ENCODE results near the gene MYO1G.

The MYO1G gene

DNA sequence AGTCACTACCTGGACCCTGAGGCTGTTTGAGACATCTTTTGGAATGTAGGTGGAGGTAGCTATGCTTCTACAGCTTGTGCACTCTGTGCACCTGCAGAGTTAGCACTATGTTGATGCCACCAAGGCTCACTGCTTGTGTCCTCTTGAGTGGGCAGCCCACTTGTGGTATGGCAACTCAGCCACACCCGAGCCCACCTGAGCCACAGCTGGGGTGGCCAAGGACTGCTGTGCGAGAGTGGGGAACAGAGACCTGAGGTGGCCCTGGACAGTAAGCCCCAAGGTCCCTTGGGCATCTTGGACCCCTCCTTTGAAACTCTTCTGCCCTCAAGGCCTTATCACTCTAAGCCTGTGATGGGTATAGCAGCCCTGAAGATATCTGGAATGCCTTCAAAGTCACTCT, 25.7 kb downstream of the MYO1G start:
- DNase-seq (ENCODE audit: low read depth) = no peak
- no peak overlapping the region for H3K4me3 ChIP-seq (ENCODE audit: low read length)
- TF ChIP-seq, protein P1, sequence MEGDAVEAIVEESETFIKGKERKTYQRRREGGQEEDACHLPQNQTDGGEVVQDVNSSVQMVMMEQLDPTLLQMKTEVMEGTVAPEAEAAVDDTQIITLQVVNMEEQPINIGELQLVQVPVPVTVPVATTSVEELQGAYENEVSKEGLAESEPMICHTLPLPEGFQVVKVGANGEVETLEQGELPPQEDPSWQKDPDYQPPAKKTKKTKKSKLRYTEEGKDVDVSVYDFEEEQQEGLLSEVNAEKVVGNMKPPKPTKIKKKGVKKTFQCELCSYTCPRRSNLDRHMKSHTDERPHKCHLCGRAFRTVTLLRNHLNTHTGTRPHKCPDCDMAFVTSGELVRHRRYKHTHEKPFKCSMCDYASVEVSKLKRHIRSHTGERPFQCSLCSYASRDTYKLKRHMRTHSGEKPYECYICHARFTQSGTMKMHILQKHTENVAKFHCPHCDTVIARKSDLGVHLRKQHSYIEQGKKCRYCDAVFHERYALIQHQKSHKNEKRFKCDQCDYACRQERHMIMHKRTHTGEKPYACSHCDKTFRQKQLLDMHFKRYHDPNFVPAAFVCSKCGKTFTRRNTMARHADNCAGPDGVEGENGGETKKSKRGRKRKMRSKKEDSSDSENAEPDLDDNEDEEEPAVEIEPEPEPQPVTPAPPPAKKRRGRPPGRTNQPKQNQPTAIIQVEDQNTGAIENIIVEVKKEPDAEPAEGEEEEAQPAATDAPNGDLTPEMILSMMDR (IDR thresholded peaks at IDR 0.05; ENCODE audit: insufficient read depth, low read depth, low read length, missing control alignments) = no peak

DNA sequence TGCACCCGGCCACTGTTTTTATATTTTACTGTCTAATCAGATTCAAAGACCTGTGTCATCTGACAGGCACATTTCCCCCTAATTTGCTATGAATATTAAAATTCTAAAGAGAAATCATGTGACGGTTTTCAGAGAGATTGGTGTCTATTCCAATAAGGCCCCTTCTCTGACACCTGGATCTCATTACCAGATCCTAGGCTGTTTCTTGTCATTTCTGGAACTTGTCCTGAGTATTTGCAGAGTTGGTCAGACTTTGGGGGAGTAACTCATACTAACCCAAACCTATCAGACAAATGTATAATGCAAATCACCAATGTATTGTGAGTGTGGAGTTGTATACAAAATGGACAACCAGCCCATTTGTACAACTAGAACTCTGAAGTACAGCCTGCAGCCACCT, 29.5 kb downstream of the MYO1G start:
- TF ChIP-seq, protein P1 (IDR thresholded peaks at IDR 0.05; ENCODE audit: insufficient read depth, low read depth, low read length, missing control alignments) = no peak
- no peak for DNase-seq (ENCODE audit: low read depth)
- no peak overlapping the region for H3K4me3 ChIP-seq (ENCODE audit: low read length)

DNA sequence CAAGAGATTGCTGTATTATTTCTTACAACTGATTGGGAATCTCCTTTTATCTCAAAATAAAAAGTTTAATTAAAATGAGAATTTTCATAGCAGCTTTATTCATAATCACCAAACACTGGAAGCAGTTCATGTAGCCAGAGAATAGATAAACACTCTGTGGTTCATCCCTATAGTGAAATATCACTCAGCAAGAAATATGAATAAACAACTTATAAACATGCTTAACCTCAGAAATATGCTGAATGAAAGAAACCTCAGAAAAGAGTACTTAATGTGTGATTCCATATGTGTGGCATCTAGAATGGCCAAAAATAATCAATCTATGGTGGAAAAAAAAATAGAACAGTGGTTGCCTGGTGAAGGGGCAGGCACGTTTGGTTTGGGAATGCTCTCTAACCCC, 33.3 kb downstream of the MYO1G start:
- TF ChIP-seq, protein P1 (IDR thresholded peaks at IDR 0.05; ENCODE audit: insufficient read depth, low read depth, low read length, missing control alignments) = no peak
- DNase-seq (ENCODE audit: low read depth) = no peak

DNA sequence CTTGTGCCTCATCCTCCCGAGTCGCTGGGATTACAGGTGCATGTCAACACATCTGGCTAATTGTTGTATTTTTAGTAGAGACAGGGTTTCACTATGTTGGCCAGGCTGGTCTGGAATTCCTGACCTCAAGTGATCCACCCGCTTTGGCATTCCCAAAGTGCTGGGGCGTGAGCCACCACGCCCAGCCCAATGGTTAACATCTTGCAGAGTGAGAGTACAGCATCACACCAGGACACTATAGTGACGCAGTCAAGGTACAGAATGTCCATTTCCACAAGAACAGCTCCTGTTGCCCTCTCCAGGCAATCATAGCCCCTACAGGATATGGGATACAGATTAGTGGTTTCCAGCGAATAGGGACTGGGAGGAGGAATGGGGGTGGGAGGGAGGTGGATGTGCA, 34.0 kb downstream of the MYO1G start:
- DNase-seq (ENCODE audit: low read depth) = no peak
- TF ChIP-seq, protein P1 (IDR thresholded peaks at IDR 0.05; ENCODE audit: insufficient read depth, low read depth, low read length, missing control alignments) = no peak
- H3K4me3 ChIP-seq (ENCODE audit: low read length) = no peak overlapping the region

More for the DNA sequence above, 33.3 kb downstream of the MYO1G start:
- no peak overlapping the region for H3K4me3 ChIP-seq (ENCODE audit: low read length)

DNA sequence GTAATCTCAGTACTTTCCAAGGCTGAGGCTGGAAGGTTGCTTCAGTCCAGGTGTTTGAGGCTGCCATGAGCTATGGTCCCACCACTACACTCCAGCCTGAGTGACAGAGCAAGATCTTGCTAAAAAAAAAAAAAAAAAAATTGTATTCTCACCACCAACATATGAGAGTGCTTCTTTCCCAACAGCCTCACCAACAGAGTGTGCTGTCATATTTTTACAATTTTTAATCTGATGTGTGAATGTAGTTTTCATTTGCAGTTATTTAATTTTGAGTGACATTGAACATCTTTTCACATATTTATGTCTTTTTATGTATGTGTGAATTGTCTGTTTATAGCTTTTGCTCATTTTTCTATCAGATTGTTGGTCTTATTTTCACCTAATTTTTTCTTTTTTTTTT, 35.2 kb downstream of the MYO1G start:
- no peak overlapping the region for H3K4me3 ChIP-seq (ENCODE audit: low read length)
- TF ChIP-seq, protein P1 (IDR thresholded peaks at IDR 0.05; ENCODE audit: insufficient read depth, low read depth, low read length, missing control alignments) = no peak
- DNase-seq (ENCODE audit: low read depth) = no peak

DNA sequence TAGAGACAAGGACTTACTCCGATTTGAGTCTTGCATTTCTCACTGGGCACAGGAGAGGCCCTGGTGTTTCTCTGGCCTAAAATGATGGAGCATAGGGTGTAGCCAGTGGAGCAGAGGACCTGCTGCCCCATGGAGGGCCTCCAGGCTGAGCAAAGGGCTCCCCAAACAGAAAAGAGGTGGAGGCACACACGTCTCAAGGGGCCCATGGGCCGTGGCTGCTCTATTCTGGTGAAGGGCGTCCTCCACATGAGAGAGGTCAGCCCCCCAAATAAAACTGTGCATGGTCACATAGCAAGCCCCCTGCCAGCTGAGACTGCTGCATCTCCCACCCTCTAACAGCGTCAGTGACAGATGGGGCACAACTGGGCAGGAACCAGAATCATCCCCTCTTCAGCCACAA, 41.4 kb downstream of the MYO1G start:
- TF ChIP-seq, protein P1 (IDR thresholded peaks at IDR 0.05; ENCODE audit: insufficient read depth, low read depth, low read length, missing control alignments) = no peak
- no peak for DNase-seq (ENCODE audit: low read depth)
- no peak overlapping the region for H3K4me3 ChIP-seq (ENCODE audit: low read length)

DNA sequence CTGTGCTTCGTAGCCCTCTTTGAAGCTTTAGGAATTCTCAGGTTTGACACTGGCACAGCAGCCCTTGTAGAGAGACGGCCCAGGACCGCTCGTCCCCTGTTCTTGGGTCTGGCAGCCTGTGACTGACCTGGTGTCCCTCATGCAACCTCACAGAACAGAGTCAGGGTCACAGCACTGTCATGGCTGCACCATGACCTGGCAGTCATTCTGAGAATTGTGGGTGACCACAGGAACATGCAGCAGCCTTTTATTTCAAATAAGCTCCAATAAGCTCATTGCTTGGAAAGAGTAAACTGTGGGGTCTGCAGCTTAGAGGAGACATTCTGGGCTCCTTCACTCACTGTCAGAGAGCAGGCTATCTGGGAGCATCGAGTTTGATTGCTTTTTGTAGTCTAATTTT, 42.5 kb downstream of the MYO1G start:
- TF ChIP-seq, protein P1 (IDR thresholded peaks at IDR 0.05; ENCODE audit: insufficient read depth, low read depth, low read length, missing control alignments) = no peak
- no peak overlapping the region for H3K4me3 ChIP-seq (ENCODE audit: low read length)
- no peak for DNase-seq (ENCODE audit: low read depth)

Data from epithelial cell of esophagus (primary cell).